Measurements from ENCODE around the gene ZSWIM6.

Gene ZSWIM6

DNA sequence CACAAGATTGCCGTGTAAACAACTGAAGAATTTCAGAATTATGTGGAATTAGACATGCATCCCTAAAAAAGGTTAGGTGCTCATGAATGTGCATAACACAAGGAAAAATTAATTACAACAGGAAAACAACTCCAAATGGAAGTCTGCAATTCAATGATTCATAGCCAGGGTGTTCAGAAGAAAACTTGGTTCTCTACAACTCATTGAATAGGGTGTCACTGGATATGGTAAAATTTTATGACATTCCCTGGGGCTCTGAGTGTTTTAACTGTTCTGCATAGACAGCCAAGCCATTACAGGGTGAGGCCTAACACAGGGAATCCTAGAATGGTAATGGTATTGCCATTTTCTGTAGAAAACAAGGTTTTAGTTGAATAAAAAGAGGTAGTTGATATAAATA, 24.4 kb upstream of the ZSWIM6 start:
- DNase-seq = no peak

DNA sequence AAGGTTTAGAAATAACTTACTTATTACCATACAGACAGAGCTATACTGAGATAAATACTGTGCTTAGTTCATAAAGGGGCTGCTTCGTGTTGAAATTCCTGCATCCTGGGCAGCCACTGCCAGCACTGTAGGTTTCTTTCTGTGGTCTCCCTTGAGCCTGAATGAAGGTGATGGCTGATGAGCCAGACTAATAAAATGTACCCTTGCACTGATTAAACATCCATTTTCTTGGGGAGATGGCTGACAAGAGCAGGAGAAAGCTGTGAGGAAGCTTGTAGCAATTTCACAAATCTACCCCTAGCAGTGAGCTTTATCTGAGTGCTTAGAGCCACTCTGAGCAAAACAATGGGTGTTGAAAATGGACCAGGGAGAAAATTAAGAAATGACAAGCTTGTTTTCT, 23.3 kb upstream of the ZSWIM6 start:
- no peak for DNase-seq

DNA sequence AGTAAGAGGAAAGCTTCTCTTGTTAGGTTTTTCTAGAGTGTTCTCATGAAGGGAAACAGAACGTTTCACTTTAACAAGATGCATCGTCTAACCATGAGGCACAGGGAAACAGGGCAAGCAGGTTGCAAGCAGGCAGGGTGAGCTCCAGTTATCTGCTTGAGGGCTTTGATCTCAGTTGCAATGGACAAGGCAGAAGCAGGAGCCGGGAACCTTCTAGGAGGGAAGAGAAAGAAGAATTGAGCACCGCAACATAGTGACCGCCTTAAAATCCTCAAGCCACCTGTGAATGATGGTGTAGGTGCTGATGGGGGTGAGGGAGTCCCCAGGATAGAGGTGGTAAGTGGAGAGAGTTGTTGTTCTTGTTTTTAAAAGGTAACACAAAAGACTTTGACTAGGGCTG, 22.9 kb upstream of the ZSWIM6 start:
- no peak for DNase-seq

DNA sequence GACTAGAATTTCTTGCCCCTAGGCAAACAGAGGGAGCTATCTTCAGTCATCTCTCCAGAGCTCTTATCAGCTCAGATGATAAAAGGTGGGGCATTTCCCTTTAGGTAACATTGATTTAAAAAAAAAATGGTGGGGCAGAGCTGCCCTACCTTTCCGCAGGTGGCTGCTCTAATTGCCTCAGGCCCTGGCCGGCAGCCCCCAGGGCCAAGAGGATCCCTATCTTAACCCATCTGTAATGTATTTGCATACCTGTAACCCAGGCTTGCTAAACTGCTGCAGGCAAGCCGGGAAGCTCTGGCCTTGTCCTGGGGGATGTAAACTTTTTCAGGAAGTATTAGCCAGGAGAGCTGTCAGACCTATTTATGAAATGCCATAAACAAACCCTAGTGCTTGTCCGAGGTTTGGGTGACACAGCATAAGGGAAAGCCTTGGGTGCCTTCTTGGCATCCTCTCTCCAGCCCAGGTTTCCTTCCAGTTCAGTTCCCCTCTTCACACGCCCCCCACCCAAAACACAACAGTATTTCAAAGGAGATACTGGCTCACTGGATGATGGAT, 20.9 kb upstream of the ZSWIM6 start:
- DNase-seq = no peak

DNA sequence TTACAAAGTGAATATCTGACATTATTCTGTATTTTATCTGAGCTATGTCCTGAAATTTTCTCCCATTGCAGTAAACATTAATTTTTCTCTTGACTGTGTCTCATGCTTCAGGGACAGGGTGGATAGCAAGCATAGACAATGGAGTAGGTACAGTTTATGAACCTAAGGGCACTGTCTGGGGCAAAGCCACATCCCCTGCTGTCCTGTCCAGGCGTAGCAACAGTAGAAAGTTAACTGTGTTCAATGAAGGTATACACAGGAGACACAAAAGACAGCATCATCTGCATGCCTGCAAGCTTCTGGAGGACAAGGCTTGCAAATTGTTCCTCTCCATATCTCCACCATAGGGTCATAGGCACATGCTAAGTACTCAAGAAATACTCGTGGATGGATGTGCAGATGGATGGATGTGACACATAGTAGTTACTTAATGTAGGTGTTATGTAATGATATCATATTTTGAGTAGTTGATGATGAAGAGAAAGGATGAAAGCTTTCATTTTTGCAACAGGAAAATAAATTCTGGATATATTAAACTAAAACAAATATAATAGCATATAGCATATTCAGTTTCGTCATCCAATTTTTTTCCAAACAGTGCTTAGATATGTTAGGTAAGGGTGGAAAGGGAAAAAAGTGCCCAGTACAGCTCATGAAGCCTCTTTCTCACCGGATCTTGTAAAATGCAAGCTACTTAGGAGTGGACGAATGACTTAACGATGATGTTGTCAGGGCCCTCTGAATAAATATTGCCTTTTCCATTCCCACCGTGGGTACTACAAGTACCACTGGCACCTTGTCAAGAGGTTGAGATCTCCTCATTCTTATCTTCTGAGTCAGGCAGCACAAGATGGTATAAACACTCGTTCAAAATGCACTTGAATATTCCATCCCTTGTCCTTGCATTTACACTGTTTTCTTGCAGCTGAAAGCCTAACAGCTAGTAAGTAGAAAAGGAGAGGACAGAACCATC, 19.9 kb upstream of the ZSWIM6 start:
- DNase-seq = no peak

DNA sequence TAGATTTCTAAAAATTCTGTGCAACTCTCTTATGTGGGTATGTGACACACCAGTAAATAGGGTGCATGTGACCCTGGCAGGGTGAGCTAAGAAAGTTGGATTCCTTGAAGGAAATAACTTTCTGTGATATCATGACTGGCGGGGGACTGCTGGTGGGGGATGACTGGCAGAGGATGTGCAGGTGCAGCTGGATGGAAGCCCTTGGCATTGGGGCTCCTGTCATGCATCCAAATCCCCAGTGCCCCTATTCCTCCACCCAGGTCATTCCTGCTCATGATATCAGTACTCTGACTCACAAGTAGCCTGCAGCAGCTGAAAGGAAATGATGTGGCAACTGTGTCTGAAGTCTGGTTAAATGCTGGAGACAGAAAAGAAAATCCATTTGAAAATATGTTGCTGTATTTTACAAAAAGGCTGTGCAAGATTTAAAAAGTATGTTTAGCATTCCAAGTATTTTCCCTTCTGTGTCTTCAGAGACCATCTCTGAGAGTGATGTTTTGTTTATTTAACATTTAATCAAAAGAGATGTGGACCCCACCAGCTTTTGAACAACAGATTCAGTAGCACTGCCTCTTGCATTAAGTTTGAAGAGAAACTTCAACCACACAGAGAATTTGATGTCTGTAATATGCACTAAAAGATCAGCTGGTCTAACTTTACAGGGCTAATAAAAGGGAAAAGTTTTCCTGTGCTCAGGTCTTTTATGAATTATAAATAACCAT, 17.9 kb upstream of the ZSWIM6 start:
- DNase-seq = no peak

DNA sequence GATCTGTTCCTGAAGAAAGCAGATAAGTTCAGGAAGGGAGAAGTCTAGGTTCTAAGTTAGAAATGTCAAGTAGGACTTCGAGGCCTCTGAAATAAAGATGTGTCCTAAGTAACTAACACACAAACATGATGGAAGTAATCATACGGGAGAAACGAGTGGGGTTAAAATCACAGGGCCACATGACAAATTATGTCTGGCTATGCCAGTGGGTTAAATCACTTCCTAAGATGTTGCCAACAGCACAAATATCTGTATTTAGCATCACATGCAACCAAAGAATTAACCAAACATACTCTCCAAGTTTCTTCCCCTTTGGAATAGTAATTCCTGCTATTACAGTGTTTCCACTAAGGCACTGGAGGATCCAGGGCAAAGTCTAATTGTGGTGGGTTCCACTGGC, 13.7 kb upstream of the ZSWIM6 start:
- no peak for DNase-seq

DNA sequence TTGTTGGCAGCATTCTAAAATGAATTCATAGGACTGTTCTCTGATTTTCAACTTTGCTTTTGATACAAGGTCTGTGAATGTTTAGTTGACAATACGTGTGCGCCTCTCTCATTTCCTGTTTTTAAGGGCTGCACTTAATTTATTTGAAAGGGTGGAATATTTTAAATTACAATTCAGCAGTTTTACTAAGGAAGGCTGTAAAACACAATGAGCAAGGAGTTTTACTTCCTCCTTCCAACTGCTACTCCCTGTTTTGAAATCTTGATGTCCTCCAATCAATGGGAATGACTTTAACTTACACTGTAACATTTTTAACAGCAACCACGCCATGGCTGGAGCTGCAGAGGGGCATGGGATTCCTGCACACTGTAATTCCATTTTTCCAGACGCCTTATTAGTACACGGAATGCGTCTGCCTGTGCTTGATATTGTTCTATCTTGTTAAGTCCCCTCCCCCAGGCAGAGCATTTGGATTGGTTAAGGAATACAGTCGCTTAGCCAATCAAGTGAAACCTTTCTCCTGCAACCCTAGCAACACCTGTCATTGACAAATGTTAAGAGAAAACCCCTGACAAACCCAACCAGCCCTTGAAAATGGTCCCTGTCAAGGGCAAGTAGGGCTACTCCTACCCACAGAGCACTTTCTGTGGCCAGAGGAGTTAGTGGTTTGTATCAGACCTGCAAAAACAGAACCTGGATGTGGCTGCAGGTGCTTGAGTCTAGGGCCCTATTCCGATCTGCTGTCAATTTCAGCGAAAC, 12.5 kb upstream of the ZSWIM6 start:
- peak; percentile 22 for DNase-seq

DNA sequence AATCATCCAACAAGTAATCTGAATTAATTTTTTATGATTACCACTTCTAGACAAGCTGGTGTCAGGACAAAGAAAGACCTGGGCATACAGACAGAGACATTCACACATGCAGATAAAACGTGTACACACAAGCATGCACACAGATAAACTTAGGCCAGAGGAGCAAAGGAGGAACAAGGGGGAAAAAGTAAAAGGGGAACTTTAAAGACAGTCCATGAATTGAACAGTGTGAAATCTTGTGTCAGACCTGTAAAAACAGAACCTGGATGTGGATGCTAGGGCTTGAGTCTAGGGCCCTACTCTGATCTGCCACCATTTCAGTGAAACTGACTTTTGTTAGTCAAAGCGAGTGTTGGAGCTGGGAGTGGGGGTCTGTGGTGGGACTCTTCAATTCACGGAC, 11.2 kb upstream of the ZSWIM6 start:
- DNase-seq = no peak

DNA sequence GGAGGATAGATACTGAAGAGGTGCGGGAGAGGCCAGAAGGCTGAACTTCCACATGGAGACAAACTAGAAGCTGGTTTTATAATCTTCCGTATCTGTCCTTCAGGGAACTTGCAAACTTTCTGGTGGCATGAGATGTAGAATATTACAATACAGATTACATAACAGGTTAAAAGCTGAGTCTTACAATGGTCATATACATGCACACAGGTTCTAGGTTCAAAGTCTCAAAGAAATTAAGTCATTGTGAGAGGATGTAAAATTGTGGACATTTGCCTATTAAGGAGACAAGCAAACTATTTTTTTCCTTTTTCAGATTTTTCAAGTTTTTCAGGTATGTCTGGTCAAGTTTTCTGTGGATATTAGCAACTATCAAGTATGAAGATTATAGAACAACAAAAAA, 10.4 kb upstream of the ZSWIM6 start:
- no peak for DNase-seq

DNA sequence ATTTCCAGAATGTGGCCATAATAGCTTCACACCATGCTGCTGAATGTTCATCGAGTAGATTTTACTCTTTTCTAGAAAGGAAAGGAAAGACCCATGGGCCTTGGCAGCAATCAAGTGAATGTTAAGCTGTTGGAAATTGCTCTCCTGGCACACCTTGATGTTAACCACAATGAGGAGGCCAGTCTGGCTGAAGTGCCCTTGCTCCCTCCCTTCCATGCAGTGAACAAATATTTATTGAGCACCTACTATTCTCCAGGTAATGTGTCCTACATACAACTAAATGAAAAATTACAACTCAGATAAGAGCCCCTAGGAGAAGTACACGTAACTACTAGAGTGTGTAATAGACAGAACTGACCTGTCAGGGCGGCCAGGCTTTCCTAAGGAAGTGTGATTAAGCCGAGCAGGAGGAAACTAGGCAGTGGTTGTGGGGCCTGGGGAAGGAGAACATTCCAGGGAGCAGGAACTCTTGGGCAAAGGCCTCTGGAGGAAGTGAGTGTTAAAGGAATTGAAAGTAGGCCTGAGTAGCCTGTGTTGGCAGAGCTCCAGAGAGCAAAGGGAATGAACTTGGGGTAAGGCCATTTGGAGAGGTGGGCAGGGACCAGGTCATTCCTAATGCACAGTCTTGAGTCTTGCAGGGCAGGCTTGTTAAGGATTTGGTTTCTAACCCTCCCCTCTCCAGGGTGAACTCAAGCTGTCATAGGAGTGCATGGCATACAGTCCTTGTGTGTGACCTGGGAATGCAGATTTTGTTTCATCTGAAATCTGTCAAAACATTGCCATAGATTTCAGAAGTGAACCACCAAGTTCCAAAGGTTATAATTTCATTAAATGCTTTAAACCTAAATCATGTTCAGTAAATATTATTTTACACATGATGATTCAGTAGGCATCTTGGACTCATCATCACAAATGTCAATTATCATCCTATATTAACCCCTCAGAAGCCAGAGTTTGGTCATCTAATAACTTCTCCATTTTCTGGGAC, 9.0 kb upstream of the ZSWIM6 start:
- no peak for DNase-seq

DNA sequence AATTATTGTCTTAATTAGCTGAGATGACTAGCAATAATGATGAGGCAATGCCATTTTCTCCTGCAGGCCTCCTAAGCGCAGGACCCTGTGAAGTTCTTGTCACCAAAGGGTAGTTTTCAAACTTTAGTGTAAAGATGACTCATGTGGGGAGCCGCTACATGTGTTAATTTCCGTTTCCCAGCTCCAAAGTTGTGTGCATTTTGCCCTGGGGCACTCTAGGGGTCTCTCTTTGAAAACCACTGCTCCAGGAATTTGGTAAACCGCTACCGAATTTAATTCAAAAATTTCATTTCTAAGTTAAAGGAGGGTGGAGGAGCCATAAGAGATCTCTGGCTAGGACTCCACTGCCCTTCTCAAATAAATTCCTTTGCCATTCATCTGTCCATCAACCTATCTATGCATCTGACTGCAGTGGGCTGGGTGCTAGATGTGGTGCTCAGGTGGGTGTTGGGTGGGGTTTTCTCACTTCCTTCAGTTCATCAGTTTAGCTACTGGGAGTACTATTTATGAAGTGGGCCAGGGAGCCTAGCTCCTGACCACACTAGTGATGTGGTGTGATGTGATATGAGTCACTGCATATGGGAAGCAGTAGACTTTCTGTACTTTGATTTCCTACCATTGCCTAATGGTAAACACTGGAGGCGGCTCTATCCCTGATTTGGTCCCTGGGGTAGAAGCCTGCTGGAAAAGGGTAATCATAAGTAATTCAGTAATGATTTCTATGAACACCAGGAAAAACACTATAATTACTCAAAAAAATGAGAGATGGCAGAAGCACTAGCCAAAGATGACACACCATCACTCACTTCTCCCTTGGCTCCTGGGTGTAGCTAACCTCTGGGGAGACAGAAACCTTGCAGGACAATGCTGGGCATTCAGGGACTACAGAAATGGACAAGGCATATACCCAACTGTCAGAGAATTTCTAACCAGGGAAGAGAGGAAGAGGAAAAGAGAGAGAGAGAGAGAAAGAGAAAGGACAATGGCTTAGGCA, 4.0 kb upstream of the ZSWIM6 start:
- DNase-seq = no peak

DNA sequence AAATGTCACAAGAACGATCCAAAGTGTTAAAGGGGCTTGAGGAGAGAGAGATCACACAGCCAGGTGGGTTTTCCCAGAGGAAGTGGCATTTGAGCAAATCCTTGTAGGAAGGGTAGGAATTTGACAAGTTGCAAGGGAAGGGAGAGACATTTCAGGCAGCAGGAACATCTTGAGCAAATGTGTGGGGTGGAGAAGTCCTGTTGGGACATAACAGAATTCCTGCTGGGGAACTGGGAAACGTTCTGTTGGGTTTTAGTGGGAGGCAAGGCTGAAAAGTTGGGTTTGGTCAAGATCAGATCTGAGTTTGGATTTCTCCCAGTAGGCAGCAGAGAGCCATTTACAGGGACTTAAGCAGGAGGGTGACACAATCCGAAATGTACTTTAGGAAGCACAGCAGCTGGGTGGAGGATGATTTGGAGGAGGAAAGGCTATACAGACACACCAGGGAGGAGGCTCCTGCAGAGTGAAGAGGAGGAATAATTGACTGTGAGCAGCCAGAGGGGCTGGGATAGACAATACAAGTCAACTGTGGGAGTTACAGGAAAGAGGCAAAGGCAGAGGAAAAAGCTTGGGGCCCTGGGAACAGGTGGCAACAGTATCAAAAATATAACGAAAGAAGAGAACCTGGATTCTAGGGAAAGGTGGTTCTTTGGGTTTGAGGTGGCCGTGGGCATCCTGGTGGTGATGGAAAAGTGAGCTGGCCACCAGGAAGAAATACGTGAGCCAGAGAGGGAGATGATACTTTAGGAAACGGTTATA, 3.1 kb upstream of the ZSWIM6 start:
- no peak for DNase-seq

DNA sequence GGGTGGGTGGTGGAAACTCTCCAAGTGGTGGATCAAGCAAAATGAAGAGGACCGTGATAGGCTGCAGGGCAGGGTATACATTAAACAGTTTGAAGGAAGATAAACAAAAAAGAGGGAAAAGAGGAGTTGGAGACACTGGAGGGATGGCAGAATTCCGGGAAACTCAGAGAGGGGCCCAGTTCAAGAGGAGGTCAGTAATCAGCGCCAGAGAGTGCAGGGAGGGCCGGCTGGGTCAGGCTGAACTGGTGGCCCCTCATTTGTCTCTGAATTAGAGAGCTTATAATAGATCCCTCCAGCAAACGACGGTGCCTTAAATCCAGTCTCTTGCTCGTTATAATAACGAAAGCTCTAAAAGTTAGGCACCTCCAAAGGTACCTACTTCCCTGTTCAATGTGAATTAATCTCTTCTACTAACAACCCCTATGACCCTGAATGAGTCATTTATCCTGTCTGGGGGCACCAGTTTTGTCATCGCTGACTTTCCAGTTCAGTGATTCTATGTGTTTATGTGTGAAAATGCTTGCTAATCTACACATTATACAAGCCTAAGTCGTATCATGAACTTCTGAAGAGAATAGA, 2.4 kb upstream of the ZSWIM6 start:
- DNase-seq = peak; percentile 27

DNA sequence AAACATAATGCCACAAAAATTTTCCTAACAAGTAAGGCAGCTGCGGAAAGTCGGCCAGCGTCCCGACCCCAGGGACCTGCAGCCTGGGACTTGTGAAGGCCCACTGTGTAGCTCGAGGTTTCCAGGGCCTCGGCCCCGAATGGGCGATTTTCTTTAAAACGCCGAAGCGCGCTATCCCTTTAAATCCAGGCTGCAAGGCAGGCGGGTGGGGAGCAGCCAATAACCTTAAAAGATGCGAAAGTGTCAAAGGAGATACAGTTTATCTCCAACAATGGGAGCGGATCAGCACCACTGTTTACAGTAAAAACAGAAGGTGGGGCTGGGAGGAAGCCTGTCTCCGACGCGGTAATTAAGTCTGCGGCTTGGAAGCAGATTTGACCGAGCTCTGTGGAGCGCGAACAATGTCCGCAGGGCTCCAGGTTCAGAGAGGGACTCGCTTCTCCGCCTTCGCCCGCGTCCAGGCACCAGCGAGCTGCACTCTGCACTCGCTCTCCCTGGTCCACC, 1.7 kb upstream of the ZSWIM6 start:
- DNase-seq = peak; percentile 33

DNA sequence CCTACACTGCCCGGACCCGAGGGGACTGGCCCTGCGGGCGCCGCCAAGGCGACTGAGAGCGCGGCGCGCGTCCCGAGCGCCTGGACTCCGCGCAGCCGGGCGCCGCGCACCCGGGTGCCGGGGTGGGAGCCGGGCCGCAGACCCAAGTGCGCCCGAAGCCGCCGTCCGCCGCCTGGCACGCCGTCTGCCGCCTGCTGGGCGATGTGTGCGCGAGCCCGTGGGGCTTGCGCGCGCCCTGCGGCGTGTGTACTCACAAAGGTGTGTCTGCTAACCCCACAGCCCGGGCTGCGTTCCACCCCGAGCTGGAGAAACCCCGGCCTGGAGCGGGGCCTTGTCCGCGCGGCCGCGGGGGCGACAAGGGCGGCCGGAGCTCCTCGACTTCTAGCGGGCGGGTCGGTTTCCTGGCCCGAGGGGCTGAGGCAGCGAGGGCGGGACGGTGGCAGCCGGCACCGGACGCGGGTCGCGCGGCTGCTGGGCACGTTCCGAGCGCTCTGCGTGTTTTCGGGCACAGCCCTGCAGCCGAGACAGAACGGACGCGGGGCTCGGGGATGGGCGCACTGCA, 1.1 kb upstream of the ZSWIM6 start:
- peak; percentile 81 for DNase-seq

DNA sequence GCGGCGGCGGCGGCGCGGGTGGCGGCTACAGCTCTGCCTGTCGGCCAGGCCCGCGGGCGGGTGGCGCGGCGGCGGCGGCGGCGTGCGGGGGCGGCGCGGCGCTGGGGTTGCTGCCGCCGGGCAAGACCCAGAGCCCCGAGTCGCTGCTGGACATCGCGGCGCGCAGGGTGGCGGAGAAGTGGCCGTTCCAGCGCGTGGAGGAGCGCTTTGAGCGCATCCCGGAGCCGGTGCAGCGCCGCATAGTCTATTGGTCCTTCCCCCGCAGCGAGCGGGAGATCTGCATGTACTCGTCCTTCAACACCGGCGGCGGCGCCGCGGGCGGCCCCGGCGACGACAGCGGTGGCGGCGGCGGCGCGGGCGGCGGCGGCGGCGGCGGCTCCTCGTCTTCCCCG, 296 bp downstream of the ZSWIM6 start:
- peak; percentile 49 for DNase-seq

DNA sequence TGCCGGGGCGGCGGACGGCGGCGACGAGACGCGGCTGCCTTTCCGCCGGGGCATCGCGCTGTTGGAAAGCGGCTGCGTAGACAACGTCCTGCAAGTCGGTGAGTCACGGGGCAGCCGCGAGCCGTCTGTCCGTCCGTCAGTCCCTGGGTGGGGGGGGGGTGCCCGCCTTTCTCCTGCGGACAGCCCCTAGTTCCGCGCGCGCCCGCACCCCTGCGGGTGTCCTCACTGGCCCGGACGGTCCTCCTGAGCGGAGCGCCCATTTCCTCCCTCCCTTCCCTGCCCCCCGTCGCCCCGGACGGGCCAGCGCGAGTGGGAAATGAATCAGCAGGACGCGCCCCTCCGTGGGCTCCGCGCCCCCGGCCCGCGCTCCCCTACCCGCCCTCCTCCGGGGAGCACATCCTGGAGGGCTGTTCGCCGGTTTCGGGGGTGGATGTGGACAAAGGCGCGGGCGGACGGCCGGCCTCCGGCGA, 828 bp downstream of the ZSWIM6 start:
- DNase-seq = peak; percentile 46
